HG03175 (cell line): ENCODE data around the gene CCNB1.
"Not testable (repeated sequence)": the region's sequence is repeated elsewhere in the genome, so short reads cannot be mapped to it uniquely, and the experiment has no call there.

Experiments
- ATAC-seq: cut with Tn5 transposase; IDR thresholded peaks from one replicate; pipeline ENCODE4 v1.9.1; 2021; ENCODE audit warnings: mild to moderate bottlenecking, moderate library complexity; ENCODE audit not compliant: unreplicated experiment

Gene CCNB1

GRCh38 chr5:69181659-69182293, 14.8 kb downstream of the CCNB1 start:
- ATAC-seq = not testable (repeated sequence)

DNA sequence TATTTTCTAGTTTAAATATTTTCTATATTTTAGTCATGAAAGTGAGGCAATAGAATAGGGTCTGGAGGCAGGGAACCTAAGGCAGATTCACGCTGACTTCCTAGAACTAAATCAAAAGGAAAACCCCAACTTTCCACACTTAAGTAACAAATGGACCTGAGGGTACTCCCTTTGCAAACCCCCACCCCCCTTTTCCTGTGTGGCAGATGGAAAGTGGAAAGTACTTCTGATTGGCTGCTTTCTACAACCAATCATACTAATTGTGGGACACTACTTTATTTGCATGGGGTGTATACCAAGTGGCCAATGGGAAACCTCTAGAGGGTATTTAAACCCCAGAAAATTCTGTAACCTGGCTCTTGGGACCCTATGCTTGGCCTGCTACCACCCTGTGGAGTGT, 17.7 kb downstream of the CCNB1 start:
- no peak for ATAC-seq

DNA sequence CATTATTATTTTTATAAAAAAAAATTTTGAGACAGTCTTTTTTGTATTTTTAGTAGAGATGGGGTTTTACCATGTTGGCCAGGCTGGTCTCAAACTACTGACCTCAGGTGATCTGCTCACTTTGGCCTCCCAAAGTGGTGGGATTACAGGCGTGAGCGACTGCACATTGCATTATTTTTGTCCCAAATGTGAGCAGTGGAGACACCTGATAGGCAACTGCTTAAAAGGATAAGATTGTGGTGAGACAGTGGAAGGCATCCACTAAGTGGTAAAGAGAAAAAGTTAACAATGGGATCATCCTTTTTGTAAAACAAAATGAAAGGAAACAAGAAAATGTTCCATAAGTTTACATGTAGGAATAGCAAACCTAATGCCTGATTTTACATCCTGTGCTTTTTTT, 20.4 kb downstream of the CCNB1 start:
- no peak for ATAC-seq

DNA sequence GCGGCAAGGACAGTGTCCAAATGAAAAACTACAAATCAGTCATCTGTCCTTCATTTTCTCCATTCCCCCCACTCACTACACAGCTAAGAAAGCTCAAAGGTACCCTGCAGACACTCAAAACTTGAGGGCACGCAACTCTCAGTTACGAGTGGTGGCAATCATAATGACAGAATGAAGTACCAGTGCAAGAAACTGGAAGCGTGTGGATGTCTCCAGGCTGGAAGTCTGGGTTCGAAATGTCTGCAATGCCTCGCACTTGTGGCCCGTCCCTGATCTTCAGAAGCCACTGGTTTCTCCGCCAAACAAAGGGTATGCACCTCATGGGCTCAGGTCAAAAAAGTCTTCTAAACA, 21.8 kb downstream of the CCNB1 start:
- ATAC-seq = peak; percentile 3

- ATAC-seq = peak; percentile 92
Measured at GRCh38 chr5:69189162-69190086, 22.5 kb downstream of the CCNB1 start, which contains the start of gene CENPH. Gene CENPH, plus strand, starts transcription at chr5:69189583. Its CDS starts 52 bp downstream, at chr5:69189635.

GRCh38 chr5:69202497-69202896, 35.5 kb downstream of the CCNB1 start:
- no peak for ATAC-seq

DNA sequence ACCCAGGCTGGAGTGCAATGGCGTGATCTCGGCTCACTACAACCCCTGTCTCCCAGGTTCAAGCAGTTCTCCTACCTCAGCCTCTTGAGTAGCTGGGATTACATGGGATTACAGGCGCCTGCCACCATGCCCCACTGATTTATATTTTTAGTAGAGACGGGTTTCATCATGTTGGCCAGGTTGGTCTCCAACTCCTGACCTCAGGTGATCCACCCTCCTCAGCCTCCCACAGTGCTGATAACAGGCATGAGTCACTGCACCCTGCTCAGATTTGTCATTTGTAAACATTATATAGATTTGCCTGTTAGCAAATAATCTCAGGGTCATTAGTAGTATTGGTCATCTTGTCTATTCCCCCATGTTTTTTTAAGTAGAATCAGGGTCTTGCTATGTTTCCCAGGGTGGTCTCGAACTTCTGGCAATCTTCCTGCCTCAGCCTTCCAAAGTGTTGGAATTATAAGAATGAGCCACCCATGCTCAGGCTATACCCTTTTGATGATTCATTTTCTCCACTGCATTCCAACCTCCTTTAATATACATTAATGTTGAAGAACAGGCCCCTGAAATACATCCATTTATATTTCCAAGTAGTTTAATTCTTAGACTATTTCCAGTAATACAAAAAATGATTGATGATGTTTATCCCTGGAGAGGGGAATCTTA, 39.7 kb downstream of the CCNB1 start:
- ATAC-seq = no peak

- no peak for ATAC-seq
Measured at GRCh38 chr5:69209602-69210001, 42.7 kb downstream of the CCNB1 start.

GRCh38 chr5:69211200-69211599, 44.2 kb downstream of the CCNB1 start:
- ATAC-seq = no peak

DNA sequence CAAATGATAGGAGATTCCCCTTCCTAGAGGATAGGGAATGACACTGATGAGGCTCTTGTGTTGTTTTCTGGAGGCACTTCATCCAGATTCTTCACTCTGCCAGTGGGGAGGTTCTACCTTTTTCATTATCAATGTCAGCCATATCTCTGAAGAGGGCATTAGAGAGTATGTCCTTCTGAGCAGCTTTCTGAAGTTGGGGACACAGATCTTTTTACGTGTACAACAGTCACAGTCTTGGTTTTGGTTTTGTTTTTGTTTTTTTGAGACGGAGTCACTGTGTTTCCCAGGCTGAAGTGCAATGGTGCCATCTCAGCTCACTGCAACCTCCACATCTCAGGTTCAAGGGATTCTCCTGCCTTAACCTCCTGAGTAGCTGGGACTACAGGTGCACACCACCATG, 45.1 kb downstream of the CCNB1 start:
- no peak for ATAC-seq

DNA sequence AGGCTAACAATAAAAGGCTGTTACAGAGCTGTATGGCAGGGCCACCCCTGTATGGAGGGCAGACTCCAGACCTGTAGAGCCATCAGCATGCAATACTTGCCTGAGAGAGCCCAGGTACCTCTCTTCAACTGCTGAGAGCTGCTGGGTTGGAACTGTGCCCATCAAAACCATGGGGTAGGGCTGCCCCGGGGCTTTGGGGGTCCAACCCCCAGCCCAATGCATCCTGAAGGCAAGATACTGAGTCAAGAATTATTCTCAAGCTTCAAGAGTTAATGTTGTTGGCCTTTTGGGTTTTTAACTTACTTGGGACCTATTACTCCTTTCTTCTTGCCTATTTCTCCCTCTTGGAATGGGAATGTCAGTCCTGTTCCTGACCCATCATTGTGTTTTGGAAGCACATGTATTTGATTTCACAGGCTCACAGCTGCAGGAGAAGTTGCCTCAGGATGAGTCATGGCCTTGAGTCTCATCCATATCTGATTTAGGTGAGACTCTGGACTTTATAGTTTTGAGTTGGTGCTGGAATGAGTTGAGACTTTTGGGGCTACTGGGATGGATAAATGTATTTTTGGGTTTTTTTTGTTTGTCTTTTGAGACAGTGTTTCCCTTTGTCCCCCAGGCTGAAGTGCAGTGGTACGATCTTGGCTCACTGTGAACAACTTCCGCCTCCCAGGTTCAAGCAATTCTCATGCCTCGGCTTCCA, 46.7 kb downstream of the CCNB1 start:
- ATAC-seq = no peak

- ATAC-seq = no peak
Measured at GRCh38 chr5:69217151-69217511, 50.2 kb downstream of the CCNB1 start.

DNA sequence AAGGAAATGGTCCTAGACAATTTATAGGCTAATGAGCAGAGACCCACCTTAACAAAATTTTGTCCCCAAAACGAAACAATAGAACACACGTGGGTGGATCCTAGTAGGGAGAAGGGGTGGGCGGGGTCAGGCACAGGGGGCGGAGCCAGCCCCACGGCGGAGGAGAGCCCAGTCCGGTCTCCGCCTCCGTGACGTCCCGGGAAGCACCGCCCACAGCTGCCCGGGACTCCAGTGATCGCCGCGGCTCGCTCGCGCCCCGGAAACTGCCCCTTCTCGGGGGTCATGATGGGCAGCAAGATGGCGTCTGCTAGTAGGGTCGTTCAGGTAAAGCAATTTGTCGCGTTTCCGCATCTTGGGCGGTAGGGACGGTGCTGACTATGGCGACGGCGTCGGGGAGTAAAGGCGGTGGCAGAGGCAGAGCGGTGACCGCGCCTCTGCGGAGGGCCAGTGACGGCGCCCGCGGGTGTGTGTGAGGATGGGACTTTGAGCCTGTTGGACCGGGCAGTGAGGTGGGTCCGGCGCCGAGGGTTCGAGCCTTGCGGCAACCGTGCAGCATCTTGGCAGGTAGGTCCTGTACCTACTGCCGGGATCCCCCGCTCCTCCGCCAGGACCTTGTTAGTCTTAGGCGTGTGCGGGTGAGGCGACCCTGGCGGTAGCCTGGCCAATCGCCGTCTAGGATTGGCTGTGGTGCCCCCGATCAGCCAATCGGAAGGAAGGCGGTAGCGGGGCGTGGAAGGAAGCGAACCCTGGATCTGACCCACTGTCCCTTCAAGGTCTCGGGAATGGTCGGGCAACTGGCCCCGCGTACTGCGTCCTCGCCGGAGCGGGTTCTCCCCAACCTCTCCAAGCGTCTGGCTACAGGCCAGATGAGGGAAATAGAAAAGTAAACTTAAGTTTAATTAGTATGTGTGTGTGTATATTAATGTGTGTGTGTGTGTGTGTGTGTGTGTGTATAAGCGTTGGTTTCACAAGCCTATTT, 50.9 kb downstream of the CCNB1 start:
- peak; percentile 93 for ATAC-seq

DNA sequence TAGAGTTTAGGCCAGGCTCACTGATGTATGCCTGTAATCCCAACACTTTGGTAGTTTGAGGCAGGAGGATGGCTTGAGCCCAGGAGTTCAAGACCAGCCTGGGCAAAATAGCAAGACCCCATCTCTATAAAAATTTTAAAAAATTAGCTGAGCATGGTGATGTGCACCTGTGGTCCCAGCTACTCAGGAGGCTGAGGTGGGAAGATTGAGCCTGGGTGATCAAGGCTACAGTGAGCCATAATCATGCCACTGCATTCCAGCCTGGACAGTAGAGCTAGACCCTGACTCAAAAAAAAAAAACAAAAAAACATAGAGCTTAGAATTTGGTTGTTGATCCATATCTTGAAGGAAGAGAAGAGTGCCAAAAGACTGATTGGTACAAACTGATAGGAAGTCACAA, 53.0 kb downstream of the CCNB1 start:
- ATAC-seq = no peak

DNA sequence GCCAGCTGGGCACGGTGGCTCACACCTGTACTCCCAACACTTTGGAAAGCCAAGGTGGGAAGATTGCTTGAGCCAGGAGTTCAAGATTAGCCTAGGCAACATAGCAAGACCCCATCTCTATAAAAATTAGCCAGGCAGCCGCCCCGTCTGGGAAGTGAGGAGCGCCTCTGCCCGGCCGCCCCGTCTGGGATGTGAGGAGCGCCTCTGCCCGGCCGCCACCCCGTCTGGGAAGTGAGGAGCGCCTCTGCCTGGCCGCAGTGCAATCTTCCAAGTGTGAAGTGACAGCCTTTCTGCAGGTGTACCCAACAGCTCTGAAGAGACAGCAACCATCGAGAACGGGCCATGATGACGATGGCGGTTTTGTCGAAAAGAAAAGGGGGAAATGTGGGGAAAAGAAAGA, 53.4 kb downstream of the CCNB1 start:
- not testable (repeated sequence) for ATAC-seq

GRCh38 chr5:69220833-69221232, 53.9 kb downstream of the CCNB1 start:
- not testable (repeated sequence) for ATAC-seq

DNA sequence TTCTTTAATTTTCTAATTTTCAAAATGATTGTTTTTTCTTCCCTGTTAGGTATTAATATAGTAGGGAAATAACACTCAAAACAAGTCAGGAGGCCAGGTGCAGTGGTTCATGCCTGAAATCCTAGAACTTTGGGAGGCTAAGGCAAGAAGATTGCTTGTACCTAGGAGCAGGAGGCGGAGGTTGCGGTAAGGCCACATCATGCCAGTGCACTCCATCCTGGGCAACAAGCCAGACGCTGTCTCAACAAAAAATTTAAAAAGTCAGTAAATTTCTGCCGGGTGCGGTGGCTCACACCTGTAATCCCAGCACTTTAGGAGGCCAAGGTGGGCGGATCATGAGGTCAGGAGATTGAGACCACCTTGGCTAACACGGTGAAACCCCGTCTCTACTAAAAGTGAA, 57.6 kb downstream of the CCNB1 start:
- no peak for ATAC-seq

GRCh38 chr5:69225860-69226259, 58.9 kb downstream of the CCNB1 start:
- no peak for ATAC-seq
